Measurements from ENCODE around the gene VSTM2B.

The VSTM2B gene

GRCh38 chr19:29531458-29532025 is 5.7 kb downstream of the VSTM2B start:
- H3K27me3 ChIP-seq (replicated peaks in 2 of 5; ENCODE audit: control insufficient read depth in 4 of 5, insufficient read depth in 5 of 5, low read length in 4 of 5): peaks cover 8 to 94% (median 37%) of the 10 kb centered on the region in 5 experiments
- 92% methylated on average over 7 of the region's 7 CpGs for WGBS (ENCODE audit: insufficient coverage)
- POLR2A ChIA-PET: no interaction called here
- DNase-seq: no peak
- CTCF ChIA-PET: no interaction called here
- H3K27ac ChIP-seq (ENCODE audit: insufficient read depth in 1 of 2, low read depth in 1 of 2, low read length in 2 of 2, poor library complexity in 1 of 2, severe bottlenecking in 2 of 2): no peak overlapping the region
- H3K9me3 ChIP-seq (ENCODE audit: control extremely low read depth in 1 of 5, control insufficient read depth in 4 of 5, insufficient read depth in 2 of 5, low read depth in 1 of 5, low read length in 4 of 5): peaks cover 0 to 7% (median 0%) of the 10 kb centered on the region in 5 experiments
- no peaks in the 10 kb centered on the region for H3K36me3 ChIP-seq (ENCODE audit: control insufficient read depth in 4 of 4, insufficient read depth in 4 of 4, low read length in 3 of 4)
- no peak overlapping the region for H3K4me3 ChIP-seq (ENCODE audit: control insufficient read depth in 1 of 7, extremely low read depth in 1 of 7, insufficient read depth in 4 of 7, low read depth in 2 of 7, low read length in 6 of 7)
- H3K4me1 ChIP-seq (ENCODE audit: control extremely low read depth in 1 of 4, control insufficient read depth in 4 of 4, insufficient read depth in 4 of 4, low read length in 3 of 4): peaks cover 0 to 37% (median 21%) of the 10 kb centered on the region in 4 experiments

DNA sequence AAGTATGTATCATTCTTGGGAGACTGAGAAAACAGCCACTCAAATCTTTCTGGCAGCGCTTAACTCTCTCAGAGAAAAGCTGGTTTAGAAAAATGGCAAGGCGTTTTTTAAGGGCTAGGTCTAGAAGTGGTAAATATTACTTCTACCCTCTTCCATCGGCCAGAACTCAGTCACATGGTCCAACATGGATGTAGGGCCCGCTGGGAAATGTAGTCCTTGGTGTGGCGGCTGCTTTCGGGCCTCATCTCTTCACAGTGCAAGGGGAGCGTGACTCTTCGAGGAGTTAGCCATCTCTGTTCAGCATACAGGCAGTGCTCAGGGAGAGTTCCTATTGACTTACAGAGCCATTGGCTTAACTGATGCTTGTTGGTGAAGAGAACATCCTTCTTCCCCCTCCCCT is 6.3 kb downstream of the VSTM2B start:
- WGBS (ENCODE audit: insufficient coverage): 77% methylated on average over 7 of the region's 8 CpGs
- Histone ChIP-seq H3K27me3 (replicated peaks in 2 of 5; ENCODE audit: control insufficient read depth in 4 of 5, insufficient read depth in 5 of 5, low read length in 4 of 5) (peaks cover 8 to 88% (median 35%) of the 10 kb centered on the region in 5 experiments), H3K27ac (ENCODE audit: insufficient read depth in 1 of 2, low read depth in 1 of 2, low read length in 2 of 2, poor library complexity in 1 of 2, severe bottlenecking in 2 of 2) (no peak overlapping the region), H3K4me1 (ENCODE audit: control extremely low read depth in 1 of 4, control insufficient read depth in 4 of 4, insufficient read depth in 4 of 4, low read length in 3 of 4) (peaks cover 0 to 31% (median 15%) of the 10 kb centered on the region in 4 experiments), H3K4me3 (ENCODE audit: control insufficient read depth in 1 of 7, extremely low read depth in 1 of 7, insufficient read depth in 4 of 7, low read depth in 2 of 7, low read length in 6 of 7) (no peak overlapping the region), H3K9me3 (ENCODE audit: control extremely low read depth in 1 of 5, control insufficient read depth in 4 of 5, insufficient read depth in 2 of 5, low read depth in 1 of 5, low read length in 4 of 5) (peaks cover 0 to 7% (median 0%) of the 10 kb centered on the region in 5 experiments), H3K36me3 (ENCODE audit: control insufficient read depth in 4 of 4, insufficient read depth in 4 of 4, low read length in 3 of 4) (no peaks in the 10 kb centered on the region)
- POLR2A ChIA-PET: no interaction called here
- CTCF ChIA-PET: no interaction called here
- DNase-seq: no peak

DNA sequence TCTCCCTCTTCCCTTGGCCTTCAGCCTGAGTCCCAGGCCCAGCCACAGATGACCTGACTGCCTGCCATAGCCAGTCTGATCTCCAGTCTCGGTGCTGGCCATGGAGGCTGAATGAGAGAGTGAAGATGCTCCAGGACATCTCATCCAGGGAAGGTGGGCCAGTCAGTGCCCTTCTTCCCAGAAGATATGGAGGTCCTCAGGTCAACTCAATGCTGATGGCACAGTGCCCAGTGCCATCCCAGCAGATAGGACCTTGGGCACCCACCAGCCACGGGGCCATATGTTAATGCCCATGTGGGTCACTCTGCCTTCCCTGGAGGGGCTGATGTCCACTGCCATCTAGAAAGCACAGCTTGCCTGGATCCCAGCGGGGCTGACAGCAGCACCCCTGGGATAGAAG is 7.2 kb downstream of the VSTM2B start:
- Histone ChIP-seq H3K36me3 (ENCODE audit: control insufficient read depth in 4 of 4, insufficient read depth in 4 of 4, low read length in 3 of 4) (no peaks in the 10 kb centered on the region), H3K4me1 (ENCODE audit: control extremely low read depth in 1 of 4, control insufficient read depth in 4 of 4, insufficient read depth in 4 of 4, low read length in 3 of 4) (peaks cover 0 to 24% (median 12%) of the 10 kb centered on the region in 4 experiments), H3K27ac (ENCODE audit: insufficient read depth in 1 of 2, low read depth in 1 of 2, low read length in 2 of 2, poor library complexity in 1 of 2, severe bottlenecking in 2 of 2) (no peak overlapping the region), H3K9me3 (ENCODE audit: control extremely low read depth in 1 of 5, control insufficient read depth in 4 of 5, insufficient read depth in 2 of 5, low read depth in 1 of 5, low read length in 4 of 5) (peaks cover 0 to 7% (median 0%) of the 10 kb centered on the region in 5 experiments), H3K27me3 (replicated peaks in 2 of 5; ENCODE audit: control insufficient read depth in 4 of 5, insufficient read depth in 5 of 5, low read length in 4 of 5) (peaks cover 8 to 84% (median 31%) of the 10 kb centered on the region in 5 experiments), H3K4me3 (ENCODE audit: control insufficient read depth in 1 of 7, extremely low read depth in 1 of 7, insufficient read depth in 4 of 7, low read depth in 2 of 7, low read length in 6 of 7) (no peak overlapping the region)
- no peak for DNase-seq
- ChIA-PET CTCF (no interaction called here), POLR2A (no interaction called here)
- WGBS (ENCODE audit: insufficient coverage): 80% methylated on average over 3 of the region's 3 CpGs

DNA sequence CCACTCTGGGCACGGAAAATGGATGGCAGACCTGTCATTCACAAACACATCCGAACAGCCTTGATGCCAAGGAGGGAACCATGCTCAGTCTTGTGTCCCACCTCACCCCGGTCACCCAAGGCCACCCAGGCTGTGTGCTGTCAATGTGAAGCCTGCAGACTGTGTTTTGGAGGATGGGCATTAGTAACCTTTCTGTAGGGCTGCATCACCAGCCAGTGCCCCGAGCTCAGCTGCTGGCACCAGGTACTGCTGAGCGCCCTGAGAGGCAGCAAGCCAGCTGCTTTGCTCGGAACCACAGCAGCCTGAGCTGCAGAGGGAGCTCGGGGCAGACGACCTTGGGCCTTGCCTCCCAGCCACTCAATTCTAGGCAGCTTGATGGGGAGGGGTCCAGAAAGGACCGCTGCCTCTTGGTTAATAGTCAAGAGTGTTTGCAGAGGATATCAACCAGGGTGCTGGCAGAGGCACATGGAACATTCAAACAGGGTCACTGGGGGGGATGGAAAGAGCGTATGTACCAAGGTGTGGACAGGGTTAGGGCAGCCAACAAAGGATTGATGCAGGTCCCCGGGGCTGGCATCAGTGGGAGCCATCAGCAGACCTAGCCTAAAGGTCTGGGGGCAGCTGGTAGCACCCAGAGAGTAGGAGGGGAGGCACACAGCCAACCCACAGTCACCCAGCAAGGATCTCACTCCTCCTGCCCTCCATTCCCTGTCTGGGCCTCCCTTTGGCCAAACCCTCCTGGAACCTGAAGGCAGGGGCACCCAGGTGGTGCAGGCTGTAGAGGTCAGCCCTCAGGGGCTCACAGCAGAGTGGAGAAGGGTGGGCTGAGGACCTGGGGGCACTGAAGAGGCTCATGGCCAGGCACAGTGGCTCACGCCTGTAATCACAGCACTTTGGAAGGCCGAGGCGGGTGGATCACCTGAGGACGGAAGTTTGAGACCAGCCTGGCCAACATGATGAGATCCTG is 8.1 kb downstream of the VSTM2B start:
- DNase-seq: no peak
- no peak overlapping the region for H3K27ac ChIP-seq (ENCODE audit: insufficient read depth in 1 of 2, low read depth in 1 of 2, low read length in 2 of 2, poor library complexity in 1 of 2, severe bottlenecking in 2 of 2)
- peaks cover 0 to 7% (median 0%) of the 10 kb centered on the region in 5 experiments for H3K9me3 ChIP-seq (ENCODE audit: control extremely low read depth in 1 of 5, control insufficient read depth in 4 of 5, insufficient read depth in 2 of 5, low read depth in 1 of 5, low read length in 4 of 5)
- H3K4me1 ChIP-seq (ENCODE audit: control extremely low read depth in 1 of 4, control insufficient read depth in 4 of 4, insufficient read depth in 4 of 4, low read length in 3 of 4): peaks cover 0 to 16% (median 8%) of the 10 kb centered on the region in 4 experiments
- H3K36me3 ChIP-seq (ENCODE audit: control insufficient read depth in 4 of 4, insufficient read depth in 4 of 4, low read length in 3 of 4): no peaks in the 10 kb centered on the region
- H3K4me3 ChIP-seq (ENCODE audit: control insufficient read depth in 1 of 7, extremely low read depth in 1 of 7, insufficient read depth in 4 of 7, low read depth in 2 of 7, low read length in 6 of 7): no peak overlapping the region
- ChIA-PET POLR2A (no interaction called here), CTCF (no interaction called here)
- WGBS (ENCODE audit: insufficient coverage): 83% methylated on average over 13 of the region's 15 CpGs
- H3K27me3 ChIP-seq (replicated peaks in 2 of 5; ENCODE audit: control insufficient read depth in 4 of 5, insufficient read depth in 5 of 5, low read length in 4 of 5): peaks cover 8 to 81% (median 27%) of the 10 kb centered on the region in 5 experiments

DNA sequence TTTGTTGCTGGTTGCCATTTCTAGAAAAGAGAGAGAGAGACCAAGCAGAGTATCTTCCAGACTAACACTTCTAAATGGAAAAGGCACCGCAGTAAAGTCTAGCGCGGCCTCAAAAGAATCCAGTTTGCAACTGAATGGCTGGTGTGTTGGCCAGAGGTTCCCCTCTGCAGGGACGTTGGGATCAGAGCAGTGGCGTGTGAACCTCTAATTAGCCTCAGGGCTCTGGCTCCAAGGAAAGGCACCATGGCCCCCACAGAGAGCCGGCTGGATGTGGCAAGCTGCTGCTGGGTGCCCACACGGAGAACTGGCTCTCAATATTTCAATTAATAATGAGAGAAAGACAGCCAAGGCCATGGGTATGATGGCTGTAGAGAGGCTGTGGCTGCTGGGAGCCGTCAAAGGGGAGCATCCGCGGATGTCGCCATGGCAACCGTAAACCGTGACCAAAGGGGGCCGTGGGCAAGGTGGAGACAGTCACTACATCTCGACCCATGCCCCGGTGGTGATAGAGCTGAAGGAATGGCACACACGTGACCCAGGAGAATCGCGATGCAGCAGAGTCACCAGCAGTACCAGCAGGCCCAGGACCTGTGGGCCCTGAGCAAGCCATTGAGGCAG is 9.5 kb downstream of the VSTM2B start:
- H3K4me1 ChIP-seq (ENCODE audit: control extremely low read depth in 1 of 4, control insufficient read depth in 4 of 4, insufficient read depth in 4 of 4, low read length in 3 of 4): peaks cover 0 to 2% (median under 1%) of the 10 kb centered on the region in 4 experiments
- 50% methylated on average over 19 of the region's 19 CpGs for WGBS (ENCODE audit: insufficient coverage)
- H3K9me3 ChIP-seq (ENCODE audit: control extremely low read depth in 1 of 5, control insufficient read depth in 4 of 5, insufficient read depth in 2 of 5, low read depth in 1 of 5, low read length in 4 of 5): peaks cover 0 to 4% (median 0%) of the 10 kb centered on the region in 5 experiments
- no peak overlapping the region for H3K4me3 ChIP-seq (ENCODE audit: control insufficient read depth in 1 of 7, extremely low read depth in 1 of 7, insufficient read depth in 4 of 7, low read depth in 2 of 7, low read length in 6 of 7)
- H3K36me3 ChIP-seq (ENCODE audit: control insufficient read depth in 4 of 4, insufficient read depth in 4 of 4, low read length in 3 of 4): no peaks in the 10 kb centered on the region
- DNase-seq: no peak
- H3K27me3 ChIP-seq (replicated peaks in 2 of 5; ENCODE audit: control insufficient read depth in 4 of 5, insufficient read depth in 5 of 5, low read length in 4 of 5): peaks cover 8 to 74% (median 21%) of the 10 kb centered on the region in 5 experiments
- H3K27ac ChIP-seq (ENCODE audit: insufficient read depth in 1 of 2, low read depth in 1 of 2, low read length in 2 of 2, poor library complexity in 1 of 2, severe bottlenecking in 2 of 2): no peak overlapping the region
- CTCF ChIA-PET: no interaction called here
- POLR2A ChIA-PET: no interaction called here

GRCh38 chr19:29535984-29536508 is 10.3 kb downstream of the VSTM2B start:
- Histone ChIP-seq H3K27ac (ENCODE audit: insufficient read depth in 1 of 2, low read depth in 1 of 2, low read length in 2 of 2, poor library complexity in 1 of 2, severe bottlenecking in 2 of 2) (no peak overlapping the region), H3K27me3 (replicated peaks in 2 of 5; ENCODE audit: control insufficient read depth in 4 of 5, insufficient read depth in 5 of 5, low read length in 4 of 5) (peaks cover 8 to 67% (median 16%) of the 10 kb centered on the region in 5 experiments), H3K9me3 (ENCODE audit: control extremely low read depth in 1 of 5, control insufficient read depth in 4 of 5, insufficient read depth in 2 of 5, low read depth in 1 of 5, low read length in 4 of 5) (peaks cover 0 to 4% (median 0%) of the 10 kb centered on the region in 5 experiments), H3K4me1 (ENCODE audit: control extremely low read depth in 1 of 4, control insufficient read depth in 4 of 4, insufficient read depth in 4 of 4, low read length in 3 of 4) (no peaks in the 10 kb centered on the region), H3K36me3 (ENCODE audit: control insufficient read depth in 4 of 4, insufficient read depth in 4 of 4, low read length in 3 of 4) (no peaks in the 10 kb centered on the region), H3K4me3 (ENCODE audit: control insufficient read depth in 1 of 7, extremely low read depth in 1 of 7, insufficient read depth in 4 of 7, low read depth in 2 of 7, low read length in 6 of 7) (no peak overlapping the region)
- ChIA-PET POLR2A (no interaction called here), CTCF (no interaction called here)
- 80% methylated on average over 4 of the region's 4 CpGs for WGBS (ENCODE audit: insufficient coverage)
- DNase-seq: no peak

Data from common myeloid progenitor, CD34-positive (primary cell).